ENCODE results near the gene LIAS.
"Not testable (repeated sequence)": the region's sequence is repeated elsewhere in the genome, so short reads cannot be mapped to it uniquely, and the experiment has no call there.

Gene LIAS

DNA sequence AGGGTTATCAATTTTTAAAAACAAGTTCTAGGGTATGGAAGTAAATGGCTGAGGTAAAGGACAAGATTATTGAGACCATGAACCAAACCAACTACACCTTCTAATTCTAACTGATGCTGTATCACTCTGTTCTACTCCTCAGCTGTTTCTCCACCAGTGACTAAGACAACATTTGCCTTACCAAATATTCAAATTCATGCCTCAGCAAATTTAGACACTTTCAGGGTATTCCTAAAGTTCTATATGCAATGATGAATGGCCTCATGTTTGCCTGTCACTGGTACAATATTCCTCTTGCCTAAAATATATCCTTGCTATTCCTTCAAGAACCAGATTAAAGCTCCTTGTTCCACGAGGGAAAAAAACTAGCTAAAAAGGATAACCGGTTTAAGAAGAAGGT lies 5.1 kb upstream of the LIAS start:
- no peak for DNase-seq

DNA sequence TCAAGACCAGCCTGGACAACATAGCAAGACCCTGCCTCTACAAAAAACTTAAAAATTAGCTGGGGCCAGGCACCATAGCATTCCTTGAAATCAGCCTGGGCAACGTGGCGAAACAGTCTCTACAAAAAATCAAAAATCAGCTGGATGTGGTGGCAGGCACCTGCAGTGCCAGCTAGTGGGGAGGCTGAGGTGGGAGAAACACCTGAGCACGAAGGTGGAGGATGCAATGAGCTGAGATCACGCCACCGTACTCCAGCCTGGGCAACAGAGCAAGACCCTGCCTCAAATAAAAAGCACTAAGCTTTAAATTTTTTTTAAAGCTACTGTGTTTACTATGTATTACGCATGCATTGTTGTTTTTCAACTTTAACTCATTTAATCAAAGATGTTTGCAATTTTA lies 3.4 kb upstream of the LIAS start:
- DNase-seq: no peak

DNA sequence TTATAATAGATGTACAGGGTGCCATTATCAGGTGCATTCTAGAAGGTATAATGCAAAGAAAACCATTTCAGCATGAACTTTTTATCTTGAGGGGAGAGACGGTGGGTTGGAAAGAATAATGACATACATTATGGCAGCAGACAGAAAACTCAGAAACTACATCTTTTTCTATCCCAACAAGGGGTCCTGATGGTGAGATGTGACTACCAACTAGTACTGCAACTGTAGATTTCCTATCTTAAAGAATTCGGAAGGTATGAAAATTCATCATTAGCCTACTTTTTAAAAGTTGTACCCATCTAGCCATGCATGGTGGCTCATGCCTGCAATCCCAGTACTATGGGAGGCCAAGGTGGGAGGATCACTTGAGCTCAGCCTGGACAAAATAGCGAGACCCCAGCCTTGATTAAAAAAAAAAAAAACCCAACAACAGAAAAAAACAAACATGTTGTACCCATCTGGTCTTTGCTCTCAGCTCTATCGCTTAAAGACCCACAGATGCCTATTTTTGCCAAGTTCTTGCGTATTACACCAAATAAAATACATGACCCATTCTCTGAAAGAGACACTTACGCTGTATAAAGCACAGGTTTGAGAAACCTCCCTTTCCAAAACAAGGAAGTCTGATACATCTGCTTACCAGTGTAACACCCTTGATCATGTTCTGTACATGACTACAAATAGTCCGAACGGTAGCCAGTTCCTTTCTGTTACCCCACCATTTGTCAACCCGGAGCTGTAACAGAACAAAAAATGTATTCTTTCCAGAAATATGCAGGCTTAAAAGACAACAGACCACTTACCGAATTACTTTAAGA lies 1.7 kb upstream of the LIAS start:
- DNase-seq: no peak

- DNase-seq: not testable (repeated sequence)
These were observed 723 bp upstream of the LIAS start for GRCh38 chr4:39458161-39458504.

- no peak for DNase-seq
These were observed 6.1 kb downstream of the LIAS start for GRCh38 chr4:39464886-39465501.

GRCh38 chr4:39466747-39467146 lies 7.9 kb downstream of the LIAS start:
- DNase-seq: no peak

- DNase-seq: no peak
These were observed 8.6 kb downstream of the LIAS start for GRCh38 chr4:39467464-39467863.

DNA sequence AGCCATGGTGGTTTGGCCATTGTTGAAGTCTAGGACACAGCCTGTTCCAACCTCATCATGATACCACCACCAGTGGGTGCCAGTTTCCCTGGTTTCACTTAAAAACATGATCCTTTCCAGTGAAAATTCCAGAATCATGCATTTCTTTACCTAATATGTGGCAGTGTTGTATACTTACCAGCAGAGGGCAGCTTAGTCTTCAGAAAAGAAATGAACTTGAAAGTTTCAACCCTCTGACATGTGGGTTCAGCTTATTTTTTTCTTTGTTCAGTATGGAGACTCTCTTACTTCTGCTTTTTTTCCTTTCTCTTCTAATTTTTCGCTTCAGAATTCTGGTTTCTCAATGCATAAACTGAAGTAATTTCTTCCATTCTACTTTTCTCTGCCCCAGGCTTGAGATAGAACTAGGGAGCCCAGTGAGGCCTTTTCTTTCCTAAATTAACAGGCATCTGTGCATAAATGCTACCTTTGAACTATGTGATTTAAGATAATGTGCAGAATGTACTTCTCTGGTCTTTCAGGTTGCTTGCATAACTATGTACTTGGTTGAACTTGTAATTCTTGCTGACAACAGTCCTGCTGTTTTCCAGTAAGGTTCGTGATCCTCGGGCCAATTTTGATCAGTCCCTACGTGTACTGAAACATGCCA lies 10.7 kb downstream of the LIAS start:
- DNase-seq: peak; percentile 36

DNA sequence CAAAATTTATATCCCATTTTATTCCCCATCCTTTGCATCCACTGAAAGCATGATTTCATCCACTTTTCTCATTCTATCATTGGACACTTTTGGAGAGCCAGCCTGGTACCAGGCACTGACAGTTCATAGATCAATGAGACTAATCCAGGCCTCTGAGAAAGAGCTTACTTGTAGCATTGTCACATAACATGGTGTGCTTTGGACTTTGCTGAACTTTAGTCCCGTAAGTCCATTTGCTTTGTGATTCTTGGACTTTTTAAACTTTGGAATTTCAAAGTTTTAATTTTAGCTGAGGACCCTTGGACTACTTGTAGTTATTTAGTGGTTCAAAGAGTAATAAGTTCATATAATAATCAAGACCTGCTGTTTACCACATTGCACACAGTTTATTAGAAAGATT lies 11.5 kb downstream of the LIAS start:
- DNase-seq: no peak

- DNase-seq: no peak
These were observed 13.5 kb downstream of the LIAS start for GRCh38 chr4:39472396-39472795.

DNA sequence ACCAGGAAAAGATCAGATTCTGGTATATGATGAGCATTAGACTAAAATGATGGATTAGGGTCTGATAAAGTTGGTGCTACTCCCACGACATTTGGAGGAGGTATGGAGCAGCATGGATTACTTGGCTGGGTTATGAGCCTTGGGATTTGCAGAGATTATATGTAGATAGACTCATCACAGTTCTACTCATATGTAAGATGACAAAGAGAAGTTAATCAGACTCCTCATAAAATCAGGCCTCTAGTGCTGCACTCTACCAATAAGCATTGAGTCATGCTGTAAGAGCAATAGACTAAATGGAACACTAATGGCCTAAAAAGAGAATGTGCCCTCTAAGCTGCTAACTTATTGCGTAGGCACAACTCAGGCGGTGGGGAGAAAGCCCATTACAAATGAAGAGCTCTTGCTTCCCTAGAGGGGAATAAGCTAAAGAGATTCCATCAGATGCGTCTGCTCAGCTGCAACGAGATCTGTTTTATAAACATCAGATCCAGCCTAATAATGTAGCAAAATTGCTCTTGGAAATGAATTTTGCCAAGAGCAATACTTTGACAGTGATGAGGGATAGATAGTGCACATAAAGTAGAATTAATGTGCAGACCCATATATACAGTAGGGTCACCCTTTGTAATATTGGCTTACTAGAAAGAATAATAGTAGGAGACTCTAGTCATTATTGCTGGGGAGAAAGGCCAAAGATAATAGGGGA lies 17.5 kb downstream of the LIAS start:
- no peak for DNase-seq

GRCh38 chr4:39480251-39480650 lies 21.4 kb downstream of the LIAS start:
- DNase-seq: no peak

DNA sequence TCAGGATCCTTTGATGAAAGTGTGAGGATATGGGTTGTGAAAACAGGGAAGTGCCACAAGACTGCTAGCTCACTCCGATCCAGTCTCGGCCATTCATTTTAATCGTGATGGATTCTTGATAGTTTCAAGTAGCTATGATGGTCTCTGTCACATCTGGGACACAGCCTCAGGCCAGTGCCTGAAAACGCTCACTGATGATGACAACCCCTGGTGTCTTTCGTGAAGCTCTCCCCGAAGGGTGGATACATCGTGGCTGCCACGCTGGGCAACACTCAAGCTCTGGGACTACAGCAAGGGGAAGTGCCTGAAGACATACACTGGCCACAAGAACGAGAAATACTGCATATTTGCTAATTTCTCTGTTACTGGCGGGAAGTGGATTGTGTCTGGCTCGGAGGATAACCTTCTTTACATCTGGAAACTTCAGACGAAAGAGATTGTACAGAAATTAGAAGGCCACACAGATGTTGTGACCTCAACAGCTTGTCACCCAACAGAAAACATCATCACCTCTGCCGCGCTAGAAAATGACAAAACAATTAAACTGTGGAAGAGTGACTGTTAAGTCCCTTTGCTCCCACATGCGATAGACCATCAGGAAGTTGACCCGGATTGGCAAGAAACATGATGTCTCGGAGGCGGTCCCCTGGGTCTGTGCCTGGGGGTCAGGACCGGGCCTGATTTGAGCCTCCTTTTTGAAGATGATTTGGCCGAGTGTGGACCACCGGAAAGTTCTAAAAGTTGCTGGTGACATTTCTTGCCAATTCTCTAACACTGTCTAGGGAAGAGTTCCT lies 22.2 kb downstream of the LIAS start:
- no peak for DNase-seq

DNA sequence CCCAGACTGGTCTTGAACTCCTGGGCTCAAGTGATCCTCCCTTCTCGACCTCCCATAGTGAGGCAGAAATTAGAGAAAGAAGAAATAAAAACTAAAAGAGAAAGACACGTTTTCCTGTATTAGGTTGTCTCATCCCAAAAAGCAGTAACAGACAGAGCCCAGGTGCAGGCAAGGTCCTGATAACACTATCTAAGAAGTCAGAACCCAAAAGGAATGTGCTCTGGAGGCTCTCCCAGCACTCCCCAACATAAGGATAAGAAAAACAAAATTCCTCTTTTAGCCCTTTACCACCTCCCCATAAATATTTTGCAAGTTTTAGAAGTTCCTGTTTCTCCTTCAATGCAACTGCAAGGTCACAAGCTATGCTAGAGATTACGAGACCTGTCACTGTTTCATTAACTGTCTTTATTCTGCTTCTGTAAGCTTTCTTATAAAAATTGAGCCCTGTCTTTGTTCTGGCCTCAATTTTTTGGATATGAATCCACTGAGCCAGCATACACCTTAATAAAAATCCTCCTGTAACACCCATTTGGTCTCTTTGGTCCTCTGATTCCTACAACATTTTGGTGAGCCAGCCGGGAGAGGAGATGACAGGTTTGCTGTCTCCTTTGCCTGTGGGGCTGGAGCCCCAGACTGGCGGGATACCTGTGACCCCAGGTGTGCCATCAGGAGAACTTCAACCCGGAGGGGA lies 25.9 kb downstream of the LIAS start:
- no peak for DNase-seq

GRCh38 chr4:39486221-39486804 lies 27.5 kb downstream of the LIAS start:
- DNase-seq: no peak

DNA sequence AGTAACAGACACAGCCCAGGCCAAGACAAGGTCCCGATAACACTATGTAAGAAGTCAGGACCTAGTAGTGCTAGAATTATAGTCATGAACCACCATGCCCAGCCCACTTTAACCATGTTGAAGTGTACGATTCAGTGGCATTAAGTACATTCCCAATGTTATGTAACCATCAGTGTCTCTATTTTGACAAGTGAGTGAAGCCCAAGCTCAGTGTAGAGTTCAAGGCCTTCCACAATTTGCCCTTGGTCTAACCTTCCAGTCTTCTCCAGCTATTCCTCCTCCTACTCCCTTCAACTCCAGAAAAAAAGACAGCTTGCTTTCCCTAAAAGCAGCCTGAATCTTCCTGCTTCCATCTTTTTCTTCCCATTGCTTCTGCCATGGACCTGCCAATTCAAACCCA lies 31.5 kb downstream of the LIAS start:
- no peak for DNase-seq

GRCh38 chr4:39494354-39494753 lies 35.5 kb downstream of the LIAS start:
- no peak for DNase-seq

DNA sequence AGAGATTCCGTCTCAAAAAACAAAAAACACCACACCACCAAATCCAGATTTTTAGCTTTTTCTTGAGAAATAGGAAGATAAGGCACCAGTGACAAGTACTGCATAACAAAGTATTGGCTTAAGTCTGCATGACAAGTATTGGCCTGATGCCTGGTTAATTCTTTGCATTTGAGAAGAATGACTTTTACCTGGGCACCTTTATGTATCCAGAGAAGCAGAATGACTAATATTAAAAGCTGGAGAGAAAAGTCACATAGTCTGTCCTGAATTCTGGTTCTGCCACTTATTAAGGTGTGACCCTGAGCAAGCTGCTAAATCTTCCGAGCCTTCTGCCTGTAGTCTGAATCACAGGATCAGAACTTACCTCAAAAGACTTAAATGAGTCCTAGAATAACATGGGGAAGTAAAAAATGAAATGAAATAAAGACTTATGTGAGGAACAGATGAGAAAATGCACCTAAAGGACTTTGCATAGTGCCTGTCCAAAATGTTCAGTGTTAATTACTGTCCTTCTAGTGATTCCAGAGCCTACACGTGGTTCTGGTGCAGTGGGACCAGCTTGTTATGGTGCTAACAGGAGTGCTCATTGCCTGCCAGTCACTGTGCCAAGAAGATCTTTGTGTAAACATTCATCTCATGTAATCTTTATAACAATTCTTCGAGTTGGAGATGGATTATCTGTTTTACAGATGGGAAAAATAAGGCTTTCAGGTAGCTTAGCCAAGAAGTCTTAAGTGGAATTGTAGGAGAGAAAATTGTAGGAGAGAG lies 36.8 kb downstream of the LIAS start:
- no peak for DNase-seq

DNA sequence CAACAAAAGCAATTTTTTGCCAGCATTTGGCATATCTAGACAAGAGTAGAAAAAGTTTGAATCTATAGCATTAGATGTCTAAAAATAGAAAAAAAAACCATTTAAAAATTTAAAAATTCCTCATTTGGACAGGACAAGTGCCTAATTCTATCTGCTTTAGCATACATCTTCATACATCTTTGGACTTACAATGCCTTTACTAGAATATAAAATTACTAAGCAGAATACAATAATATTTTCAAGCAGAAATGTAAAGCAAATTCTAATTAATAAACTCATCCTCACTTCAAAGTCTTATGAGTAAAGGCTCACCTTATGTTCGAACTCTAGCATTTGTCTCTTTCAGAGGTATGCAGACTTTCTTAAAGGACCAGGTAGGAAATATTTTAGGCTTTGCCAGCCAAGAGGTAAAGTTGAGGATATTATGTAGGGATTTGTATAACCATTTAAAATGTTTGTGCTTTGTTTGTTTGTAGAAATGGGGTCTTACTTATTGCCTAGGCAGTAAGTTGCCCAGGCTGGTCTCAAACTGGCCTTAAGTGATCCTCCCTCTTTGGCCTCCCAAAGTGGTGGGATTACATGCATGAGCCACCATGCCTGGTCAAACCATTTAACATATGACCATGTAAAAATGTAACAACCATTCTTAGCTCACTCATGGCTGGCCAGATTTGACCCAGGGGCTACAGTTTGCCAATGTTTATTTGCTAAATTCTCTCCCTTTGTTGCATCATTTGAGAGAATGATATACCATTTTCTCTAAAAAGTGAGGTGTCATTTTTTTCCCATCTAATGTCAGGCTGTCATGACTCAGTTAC lies 39.3 kb downstream of the LIAS start:
- DNase-seq: no peak

DNA sequence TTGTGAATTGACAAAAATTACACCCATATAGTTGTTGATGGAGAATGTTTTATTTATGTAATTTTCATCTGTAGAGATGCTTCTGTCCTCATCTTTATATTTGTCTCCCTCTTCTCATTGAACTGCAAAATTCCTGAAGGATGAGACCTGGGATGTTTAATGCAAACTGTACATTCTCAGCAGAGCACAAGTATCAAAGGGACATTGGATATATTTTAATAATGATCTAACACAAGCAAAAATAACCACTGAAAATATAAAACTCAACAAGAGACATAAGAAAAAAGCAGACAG lies 39.8 kb downstream of the LIAS start:
- DNase-seq: no peak

Measured in NCI-H1436 (cell line).